Stimulated activated CD8-positive, alpha-beta memory T cell treated with anti-CD3 and anti-CD28 coated beads, Interleukin-7, amount 100 ng/mL, for 48 hours (primary cell): ENCODE data around the gene HES4.

Experiments
- DNase-seq, 2 donors: peaks; one replicate each; pipeline ENCODE4 v3.0.0-alpha.2; 2020; ENCODE audit warnings: low read depth in 1 of 2; ENCODE audit errors: extremely low read depth in 1 of 2

Gene HES4, protein sequence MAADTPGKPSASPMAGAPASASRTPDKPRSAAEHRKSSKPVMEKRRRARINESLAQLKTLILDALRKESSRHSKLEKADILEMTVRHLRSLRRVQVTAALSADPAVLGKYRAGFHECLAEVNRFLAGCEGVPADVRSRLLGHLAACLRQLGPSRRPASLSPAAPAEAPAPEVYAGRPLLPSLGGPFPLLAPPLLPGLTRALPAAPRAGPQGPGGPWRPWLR

DNA sequence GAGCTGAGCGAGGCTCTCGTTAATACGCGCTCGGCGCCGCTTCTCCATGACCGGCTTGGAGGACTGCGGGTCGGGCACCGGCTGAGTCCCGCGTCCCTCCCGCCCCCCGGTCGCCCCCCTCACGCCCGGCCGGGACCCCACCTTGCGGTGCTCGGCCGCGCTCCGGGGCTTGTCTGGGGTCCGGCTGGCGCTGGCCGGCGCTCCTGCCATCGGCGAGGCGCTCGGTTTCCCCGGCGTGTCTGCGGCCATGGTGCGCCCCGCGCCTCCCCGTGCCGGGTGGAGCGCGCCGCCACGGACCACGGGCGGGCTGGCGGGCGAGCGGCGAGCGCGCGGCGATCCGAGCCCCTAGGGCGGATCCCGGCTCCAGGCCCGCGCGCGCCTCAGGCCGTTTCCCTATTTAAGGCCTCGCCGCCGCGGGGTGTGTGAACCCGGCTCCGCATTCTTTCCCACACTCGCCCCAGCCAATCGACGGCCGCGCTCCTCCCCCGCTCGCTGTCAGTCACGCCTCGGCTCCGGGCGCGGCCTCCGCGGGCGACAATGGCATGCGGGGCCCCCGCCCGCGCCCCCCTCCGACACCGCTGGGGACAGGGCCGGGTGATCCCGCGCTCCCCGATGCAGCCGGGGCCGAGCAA lies at the start of gene HES4:
TSS of gene HES4 (minus strand) at position 373 of the 632 bp plus-strand sequence. CDS start at position 249, 124 bp downstream.
- DNase-seq: peak in 1 of 2 donors; percentile 48

- no peak for DNase-seq
Observed at GRCh38 chr1:1048765-1049164, 48.9 kb upstream of the HES4 start.

DNA sequence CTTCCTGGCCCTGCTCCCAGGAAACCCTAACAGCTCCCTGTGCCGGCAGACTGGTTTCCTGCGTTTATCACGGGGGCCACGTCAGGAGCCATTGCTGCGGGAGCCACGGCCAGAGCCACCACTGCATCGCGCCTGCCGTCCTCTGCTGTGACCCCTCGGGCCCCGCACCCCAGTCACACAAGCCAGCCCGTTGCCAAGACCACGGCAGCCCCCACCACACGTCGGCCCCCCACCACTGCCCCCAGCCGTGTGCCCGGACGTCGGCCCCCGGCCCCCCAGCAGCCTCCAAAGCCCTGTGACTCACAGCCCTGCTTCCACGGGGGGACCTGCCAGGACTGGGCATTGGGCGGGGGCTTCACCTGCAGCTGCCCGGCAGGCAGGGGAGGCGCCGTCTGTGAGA lies 48.1 kb upstream of the HES4 start:
- DNase-seq: no peak

DNA sequence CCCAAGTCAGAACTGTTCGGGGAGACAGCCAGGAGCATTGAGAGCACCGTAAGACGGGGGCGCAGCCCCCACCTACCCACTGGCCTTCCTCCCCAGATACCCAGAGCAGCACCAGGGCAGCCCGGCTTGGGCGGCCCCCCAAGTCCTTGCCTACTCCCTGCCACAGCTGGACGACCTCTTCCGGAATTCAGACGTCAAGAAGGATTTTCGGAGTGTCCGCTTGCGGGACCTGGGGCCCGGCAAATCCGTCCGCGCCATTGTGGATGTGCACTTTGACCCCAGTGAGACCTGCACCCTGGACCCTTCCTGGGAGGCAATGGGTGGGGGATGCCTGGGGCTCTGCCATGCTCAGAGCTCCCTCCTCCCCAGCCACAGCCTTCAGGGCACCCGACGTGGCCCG lies 47.5 kb upstream of the HES4 start:
- no peak for DNase-seq

- DNase-seq: no peak
Observed at GRCh38 chr1:1046767-1047166, 46.9 kb upstream of the HES4 start.

DNA sequence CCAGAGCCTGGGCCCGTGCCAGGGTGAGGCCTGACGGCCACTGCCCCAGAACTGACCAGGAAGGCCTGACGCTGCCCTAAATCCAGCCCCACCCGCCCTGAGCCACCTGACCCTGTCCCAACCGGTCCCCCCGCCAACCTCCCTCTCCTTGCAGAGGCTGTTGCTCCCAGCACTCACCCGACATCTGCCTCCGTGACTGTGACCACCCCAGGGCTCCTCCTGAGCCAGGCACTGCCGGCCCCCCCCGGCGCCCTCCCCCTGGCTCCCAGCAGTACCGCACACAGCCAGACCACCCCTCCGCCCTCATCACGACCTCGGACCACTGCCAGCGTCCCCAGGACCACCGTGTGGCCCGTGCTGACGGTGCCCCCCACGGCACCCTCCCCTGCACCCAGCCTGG lies 46.3 kb upstream of the HES4 start:
- no peak for DNase-seq

DNA sequence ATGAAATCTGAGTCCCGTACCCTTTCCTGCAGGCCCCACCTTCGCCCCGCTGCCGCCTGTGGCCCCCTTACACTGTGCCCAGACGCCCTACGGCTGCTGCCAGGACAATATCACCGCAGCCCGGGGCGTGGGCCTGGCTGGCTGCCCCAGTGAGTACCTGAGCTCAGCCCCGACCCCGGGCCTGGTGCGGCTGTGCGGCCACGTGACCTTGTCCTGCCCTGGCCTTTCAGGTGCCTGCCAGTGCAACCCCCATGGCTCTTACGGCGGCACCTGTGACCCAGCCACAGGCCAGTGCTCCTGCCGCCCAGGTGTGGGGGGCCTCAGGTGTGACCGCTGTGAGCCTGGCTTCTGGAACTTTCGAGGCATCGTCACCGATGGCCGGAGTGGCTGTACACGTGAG lies 45.2 kb upstream of the HES4 start:
- DNase-seq: no peak

GRCh38 chr1:1044455-1045078 lies 44.7 kb upstream of the HES4 start:
- no peak for DNase-seq

DNA sequence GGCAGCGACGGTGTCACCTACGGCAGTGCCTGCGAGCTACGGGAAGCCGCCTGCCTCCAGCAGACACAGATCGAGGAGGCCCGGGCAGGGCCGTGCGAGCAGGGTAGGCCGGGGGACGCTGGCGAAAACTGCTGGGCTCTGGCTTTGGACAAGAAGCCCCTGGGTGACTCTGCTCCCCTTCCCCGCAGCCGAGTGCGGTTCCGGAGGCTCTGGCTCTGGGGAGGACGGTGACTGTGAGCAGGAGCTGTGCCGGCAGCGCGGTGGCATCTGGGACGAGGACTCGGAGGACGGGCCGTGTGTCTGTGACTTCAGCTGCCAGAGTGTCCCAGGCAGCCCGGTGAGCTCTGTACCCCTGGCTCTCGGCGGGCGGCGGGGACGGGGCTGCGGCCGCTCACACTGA lies 44.0 kb upstream of the HES4 start:
- no peak for DNase-seq

DNA sequence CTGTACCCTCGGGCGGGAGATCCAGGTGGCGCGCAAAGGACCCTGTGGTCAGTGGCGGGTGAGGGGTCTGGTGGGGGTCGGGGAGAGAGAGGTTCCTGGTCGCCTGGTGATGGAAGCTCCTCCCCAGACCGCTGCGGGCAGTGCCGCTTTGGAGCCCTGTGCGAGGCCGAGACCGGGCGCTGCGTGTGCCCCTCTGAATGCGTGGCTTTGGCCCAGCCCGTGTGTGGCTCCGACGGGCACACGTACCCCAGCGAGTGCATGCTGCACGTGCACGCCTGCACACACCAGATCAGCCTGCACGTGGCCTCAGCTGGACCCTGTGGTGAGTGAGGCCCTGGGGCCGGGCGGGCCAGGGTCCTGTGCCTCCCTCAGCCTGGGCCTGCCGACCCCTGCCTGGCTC lies 43.5 kb upstream of the HES4 start:
- DNase-seq: no peak

- no peak for DNase-seq
Observed at GRCh38 chr1:1042835-1043234, 42.9 kb upstream of the HES4 start.

DNA sequence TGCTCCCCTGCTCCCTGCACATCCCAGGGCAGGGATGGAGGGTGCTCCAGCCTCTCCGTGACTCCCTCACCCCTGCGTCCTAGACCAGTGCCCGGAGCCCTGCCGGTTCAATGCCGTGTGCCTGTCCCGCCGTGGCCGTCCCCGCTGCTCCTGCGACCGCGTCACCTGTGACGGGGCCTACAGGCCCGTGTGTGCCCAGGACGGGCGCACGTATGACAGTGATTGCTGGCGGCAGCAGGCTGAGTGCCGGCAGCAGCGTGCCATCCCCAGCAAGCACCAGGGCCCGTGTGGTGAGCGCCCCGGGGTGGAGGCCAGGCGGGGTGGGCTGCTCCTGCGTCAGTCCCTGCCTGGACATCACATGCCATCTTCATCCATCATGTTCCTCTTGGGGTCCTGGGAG lies 42.0 kb upstream of the HES4 start:
- no peak for DNase-seq

DNA sequence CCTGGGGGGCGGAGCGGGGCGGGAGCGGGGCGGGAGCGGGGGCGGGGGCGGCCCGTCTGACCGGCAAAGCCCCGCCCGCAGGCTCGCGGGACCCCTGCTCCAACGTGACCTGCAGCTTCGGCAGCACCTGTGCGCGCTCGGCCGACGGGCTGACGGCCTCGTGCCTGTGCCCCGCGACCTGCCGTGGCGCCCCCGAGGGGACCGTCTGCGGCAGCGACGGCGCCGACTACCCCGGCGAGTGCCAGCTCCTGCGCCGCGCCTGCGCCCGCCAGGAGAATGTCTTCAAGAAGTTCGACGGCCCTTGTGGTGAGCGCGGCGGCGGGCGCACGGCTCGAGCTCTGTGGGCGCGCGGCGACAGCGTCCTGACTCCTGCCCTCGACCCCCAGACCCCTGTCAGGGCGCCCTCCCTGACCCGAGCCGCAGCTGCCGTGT lies 41.2 kb upstream of the HES4 start:
- no peak for DNase-seq

DNA sequence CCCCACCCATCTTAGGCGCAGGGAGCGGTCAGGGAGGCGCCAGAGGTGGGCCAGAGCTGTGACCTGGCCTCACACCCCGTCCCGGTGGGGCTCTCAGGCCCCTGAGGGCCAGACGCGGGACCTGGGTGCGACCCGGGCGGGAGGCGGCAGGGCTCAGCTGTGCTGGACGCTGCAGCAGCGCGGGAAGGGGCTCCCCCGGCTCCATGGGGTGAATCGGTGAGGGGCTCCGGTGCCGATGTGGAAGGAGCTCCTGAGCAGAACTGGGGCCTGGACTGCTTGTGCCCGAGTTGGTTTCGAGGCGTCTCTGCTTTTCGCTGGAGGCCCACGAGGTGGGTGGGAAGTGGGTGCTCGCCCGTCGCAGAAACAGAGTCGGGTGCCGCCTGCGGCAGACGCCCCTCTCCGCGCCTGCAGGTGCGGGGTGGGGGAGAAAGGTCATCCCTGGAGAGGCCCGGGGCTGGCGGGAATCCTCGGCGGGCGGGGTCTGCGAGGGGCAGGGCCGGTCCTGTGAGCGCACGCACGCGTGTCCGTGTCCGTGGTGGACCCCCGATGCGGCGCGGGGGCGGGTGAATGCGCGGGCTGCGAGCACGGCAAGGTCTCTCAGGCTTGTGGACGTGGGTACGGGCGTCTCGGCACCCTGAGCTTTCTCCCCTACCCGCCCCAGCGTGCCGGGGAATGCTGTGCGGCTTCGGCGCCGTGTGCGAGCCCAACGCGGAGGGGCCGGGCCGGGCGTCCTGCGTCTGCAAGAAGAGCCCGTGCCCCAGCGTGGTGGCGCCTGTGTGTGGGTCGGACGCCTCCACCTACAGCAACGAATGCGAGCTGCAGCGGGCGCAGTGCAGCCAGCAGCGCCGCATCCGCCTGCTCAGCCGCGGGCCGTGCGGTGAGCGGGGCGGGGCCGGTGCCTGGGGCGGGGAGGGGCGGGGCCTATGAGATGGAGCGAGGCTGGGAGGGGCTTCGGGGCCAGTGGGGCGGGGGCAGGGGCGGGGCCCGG lies 40.4 kb upstream of the HES4 start:
- DNase-seq: peak; percentile 56 to 62

GRCh38 chr1:1039145-1039910 lies 39.4 kb upstream of the HES4 start:
- no peak for DNase-seq

GRCh38 chr1:1038694-1039093 lies 38.8 kb upstream of the HES4 start:
- no peak for DNase-seq

- no peak for DNase-seq
Observed at GRCh38 chr1:1037366-1038327, 37.8 kb upstream of the HES4 start.

GRCh38 chr1:1035291-1035943 lies 35.5 kb upstream of the HES4 start:
- no peak for DNase-seq

- no peak for DNase-seq
Observed at GRCh38 chr1:1034439-1034781, 34.5 kb upstream of the HES4 start.
